Vagina (tissue), 2 donors: ENCODE results near the gene DLG2.

Experiments used
- POLR2A ChIP-seq, 2 donors: fragments of 450-650 bp; IDR thresholded peaks; one replicate each; pipeline ENCODE4 v1.6.1; 2017; ENCODE audit warnings: antibody characterized with exemption in 2 of 2, mild to moderate bottlenecking in 2 of 2, moderate library complexity in 2 of 2
- POLR2AphosphoS5 ChIP-seq, 2 donors: sonication (generic); formaldehyde crosslinking; IDR thresholded peaks; one replicate each; pipeline ENCODE4 v1.9.0; 2017; ENCODE audit warnings: antibody characterized with exemption in 2 of 2, mild to moderate bottlenecking in 2 of 2, low read depth in 1 of 2; ENCODE audit not compliant: insufficient read depth in 1 of 2
- TF ChIP-seq, protein P1 (sequence below), 3 experiments: fragments of 450-650 bp in 2 of 3; fragments of 200-600 bp in 1 of 3; sonication (generic) in 1 of 3; IDR thresholded peaks; one replicate each; pipeline ENCODE4 v1.5.1; 2017 to 2019; ENCODE audit warnings: antibody characterized with exemption in 3 of 3, mild to moderate bottlenecking in 2 of 3, moderate library complexity in 2 of 3

DNA sequence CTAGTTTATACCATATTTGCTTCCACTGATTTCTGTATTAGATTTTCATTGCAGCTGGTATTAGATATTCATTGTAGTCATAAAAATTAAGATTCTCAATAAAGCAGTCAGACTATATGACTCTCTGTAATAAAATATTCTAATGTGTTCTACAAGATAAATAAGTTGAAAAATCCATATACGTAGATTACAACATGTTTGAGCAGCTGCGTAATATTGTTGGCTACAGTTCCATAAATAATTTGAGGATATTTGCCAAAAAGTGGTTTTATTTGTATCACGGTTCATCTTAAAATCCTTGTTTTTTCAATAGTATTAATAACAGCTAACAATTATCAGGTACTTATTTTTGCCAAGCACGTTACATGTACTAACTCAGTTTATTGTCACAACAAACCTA is 1672.4 kb downstream of the DLG2 start:
- TF ChIP-seq, protein P1, sequence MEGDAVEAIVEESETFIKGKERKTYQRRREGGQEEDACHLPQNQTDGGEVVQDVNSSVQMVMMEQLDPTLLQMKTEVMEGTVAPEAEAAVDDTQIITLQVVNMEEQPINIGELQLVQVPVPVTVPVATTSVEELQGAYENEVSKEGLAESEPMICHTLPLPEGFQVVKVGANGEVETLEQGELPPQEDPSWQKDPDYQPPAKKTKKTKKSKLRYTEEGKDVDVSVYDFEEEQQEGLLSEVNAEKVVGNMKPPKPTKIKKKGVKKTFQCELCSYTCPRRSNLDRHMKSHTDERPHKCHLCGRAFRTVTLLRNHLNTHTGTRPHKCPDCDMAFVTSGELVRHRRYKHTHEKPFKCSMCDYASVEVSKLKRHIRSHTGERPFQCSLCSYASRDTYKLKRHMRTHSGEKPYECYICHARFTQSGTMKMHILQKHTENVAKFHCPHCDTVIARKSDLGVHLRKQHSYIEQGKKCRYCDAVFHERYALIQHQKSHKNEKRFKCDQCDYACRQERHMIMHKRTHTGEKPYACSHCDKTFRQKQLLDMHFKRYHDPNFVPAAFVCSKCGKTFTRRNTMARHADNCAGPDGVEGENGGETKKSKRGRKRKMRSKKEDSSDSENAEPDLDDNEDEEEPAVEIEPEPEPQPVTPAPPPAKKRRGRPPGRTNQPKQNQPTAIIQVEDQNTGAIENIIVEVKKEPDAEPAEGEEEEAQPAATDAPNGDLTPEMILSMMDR (IDR thresholded peaks at IDR 0.05): no peak
- TF ChIP-seq POLR2AphosphoS5 (IDR thresholded peaks at IDR 0.05; ENCODE audit: insufficient read depth in 1 of 2, low read depth in 1 of 2) (no peak), POLR2A (IDR thresholded peaks at IDR 0.05) (no peak)
